HG03521 (cell line): ENCODE data around the gene MADD.

ENCODE experiments used
- ATAC-seq: cut with Tn5 transposase; IDR thresholded peaks from one replicate; pipeline ENCODE4 v1.9.1; 2021; ENCODE audit warnings: mild to moderate bottlenecking, moderate library complexity; ENCODE audit not compliant: unreplicated experiment

MADD gene

DNA sequence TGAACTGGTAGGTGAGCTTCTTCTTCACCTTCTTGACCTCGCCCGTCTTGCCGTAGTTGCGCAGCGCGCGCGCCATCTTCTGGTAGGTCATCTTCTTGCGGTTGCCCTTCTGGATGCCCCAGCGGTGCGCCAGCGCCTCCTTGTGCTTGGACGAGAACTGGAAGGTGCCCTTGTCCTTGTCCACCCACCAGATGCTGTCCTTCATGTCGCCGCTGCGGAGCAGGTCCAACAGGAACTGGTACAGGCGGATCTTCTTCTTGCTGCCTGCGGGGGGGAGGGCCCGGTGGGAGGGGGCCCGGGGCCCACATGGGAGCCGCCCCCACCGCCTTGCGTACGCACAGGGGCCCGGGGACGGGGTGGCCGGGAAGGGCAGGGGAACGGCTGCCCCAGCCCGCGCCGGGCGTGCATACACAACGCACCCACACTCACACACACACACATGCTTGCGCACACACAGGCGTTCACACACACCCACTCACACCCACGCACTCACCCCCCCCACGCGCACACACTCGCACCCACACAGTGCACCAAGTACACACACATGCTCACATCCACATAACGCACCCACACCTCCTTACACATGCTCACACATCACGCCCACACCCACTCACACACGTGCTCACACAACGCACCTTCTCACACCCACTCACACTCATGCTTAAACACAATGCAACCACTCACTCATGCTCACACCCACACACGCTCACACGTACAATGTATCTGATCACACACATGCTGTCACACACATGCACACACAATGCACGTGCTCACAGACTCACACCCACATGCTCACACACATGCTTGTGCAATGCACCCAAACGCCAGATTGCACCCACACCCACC lies 85.6 kb downstream of the MADD start:
- ATAC-seq: no peak

DNA sequence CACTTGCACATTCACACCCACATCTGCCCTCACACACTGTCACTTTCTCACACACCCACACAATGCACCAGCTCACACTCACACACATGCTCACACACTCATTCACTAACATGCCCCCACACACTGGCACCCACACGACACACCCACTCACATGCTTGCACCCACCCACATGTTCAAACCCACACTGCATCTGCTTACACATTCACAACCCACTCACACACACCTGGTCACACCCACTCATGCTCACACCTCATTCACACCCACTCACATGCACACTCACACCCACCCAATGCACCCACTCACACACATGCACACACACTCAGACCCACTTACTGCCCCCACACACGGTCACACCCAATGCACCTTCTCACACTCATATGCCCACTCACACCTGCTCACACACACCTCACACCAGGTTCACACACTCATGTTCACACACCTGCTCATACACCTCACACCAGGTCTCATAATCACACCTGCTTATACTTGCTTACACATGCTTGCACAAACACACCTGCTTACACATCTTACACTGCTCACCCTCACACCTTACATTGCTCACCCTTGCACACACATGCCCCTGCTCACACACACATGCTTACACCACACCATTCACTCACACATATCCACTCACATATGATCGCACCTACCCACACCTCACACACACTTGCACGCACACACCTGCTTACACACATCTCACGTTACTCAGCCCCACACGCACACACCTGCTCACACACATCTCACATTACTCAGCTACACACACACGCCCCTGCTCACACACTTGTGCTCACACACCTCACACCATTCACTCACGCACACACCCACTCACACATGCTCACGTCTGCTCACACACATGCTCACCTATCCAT lies 86.4 kb downstream of the MADD start:
- no peak for ATAC-seq

DNA sequence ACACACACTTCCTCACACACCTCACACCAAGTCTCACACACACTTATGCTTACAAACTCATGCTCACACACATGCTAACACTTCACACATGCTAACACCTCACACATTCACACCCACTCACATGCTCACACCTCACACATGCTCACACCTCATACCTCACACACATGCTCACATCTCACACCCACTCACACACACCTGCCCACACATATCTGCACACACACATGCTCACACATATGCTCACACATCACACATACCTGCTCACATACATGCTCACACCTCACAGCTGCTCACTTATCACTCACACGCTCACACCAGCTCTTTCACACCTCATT lies 87.0 kb downstream of the MADD start:
- ATAC-seq: no peak

DNA sequence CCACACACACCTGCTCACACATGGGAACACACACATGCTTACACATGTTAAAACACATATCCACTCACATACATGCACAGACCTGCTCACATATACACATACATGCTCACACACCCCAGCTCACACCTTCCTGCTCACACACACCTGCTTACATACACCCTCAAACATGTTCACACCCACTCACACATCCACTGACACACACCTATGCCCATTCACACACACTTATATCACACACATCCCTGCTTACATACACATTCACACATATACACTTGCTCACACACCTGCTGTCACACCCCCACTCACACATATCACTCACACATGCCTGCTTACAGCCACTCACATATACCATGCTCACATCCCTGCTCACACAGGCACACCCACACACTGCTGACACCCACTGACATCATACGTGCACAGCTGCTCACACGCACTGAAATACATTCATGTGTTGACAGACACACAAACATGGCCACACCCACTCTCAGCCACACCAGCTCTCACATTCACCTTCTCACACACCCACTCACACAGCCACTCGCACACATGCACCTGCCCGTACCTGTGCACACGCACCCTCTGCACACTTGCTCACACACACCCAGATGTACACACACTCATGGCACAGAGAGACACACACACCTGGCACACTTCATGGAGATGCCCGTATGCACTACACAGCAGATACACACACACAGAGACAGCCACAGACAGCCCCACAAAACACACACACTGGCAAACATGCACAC lies 88.2 kb downstream of the MADD start:
- no peak for ATAC-seq

DNA sequence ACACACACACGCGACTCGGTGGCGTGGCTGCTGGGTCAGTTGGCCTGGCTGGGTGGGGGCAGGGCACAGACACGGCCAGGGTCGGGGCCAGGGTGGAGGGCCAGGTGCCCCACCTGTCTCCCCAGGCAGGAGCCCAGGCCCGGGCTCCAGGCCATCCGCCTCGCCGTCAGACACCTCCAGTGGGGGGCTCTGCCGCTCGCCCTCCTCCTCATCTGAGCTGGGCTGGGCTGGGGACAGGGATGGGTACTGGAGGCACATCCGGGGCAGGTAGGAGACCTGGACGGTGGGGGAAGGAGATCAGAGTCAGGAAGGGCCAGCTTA lies 88.8 kb downstream of the MADD start:
- no peak for ATAC-seq

DNA sequence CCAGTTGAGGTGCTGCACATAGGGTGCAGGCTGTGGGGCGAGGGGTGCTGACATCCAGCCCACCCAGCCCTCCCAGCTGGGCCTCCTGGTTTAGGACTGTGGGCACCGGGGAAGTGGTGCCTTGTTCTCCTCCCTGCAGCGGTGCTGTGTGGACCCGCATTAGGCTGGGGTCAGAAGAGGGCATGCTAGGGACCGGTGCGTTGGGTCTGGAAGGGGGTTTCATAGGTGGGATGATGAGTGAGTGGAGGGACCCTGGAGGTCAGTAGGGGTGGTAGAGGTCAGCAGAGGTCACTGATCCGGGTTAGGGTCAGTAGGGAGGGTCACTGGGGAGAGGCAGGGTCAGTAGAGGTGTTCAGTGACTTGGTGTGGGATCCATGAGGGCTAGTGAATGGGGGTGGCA lies 89.2 kb downstream of the MADD start:
- ATAC-seq: no peak

DNA sequence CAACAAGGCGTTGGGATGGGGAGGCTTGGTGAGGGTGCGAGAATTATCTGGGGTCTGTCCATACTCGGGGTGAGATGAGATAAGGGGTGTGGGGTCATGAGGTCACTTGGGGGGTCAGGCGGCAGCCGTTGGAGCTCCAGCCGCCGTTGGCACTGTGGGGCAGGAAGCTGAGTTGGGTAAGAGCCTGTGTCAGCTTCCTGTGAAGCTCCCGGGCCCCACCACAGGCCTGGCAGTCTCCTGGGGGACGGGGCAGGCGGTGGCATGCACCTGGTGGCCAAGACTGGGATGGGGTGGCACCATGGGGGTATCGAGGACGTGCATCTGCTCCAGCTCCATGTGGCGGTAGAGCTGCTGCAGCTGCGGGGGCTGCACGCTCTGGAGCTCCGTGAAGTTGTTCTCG lies 89.7 kb downstream of the MADD start:
- no peak for ATAC-seq

DNA sequence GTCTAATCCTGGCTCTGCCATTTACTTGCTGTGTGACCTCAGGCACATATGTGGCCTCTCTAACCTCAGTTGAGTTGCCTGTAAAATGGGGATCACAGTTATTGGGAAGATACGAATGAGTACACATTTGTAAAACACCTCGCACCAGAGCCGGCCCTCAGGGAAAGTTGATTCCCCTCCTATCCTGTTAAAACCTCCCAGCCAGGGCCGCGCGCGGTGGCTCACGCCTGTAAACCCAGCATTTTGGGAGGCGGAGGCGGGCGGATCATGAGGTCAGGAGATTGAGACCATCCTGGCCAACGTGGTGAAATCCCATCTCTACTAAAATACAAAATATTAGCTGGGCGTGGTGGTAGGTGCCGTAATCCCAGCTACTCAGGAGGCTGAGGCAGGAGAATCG lies 90.4 kb downstream of the MADD start:
- no peak for ATAC-seq

DNA sequence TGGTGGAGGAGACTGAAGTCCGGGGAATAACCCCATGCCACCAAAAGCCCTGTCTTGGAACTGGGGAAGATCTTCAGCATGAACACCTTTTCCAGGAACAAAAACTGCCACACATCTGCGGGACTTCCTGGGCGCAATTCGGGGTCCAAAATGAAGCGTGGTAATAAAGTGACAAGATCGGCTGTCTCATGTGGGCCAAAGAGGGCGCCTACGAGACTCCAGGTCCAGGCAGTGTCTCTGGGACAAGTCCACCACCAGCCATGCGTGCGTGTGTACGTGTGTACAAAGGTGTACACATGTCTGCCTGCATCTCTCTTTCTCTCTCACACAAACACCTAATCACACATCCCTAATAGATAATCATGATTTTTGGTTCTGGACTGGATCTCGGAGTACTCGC lies 91.5 kb downstream of the MADD start:
- no peak for ATAC-seq

DNA sequence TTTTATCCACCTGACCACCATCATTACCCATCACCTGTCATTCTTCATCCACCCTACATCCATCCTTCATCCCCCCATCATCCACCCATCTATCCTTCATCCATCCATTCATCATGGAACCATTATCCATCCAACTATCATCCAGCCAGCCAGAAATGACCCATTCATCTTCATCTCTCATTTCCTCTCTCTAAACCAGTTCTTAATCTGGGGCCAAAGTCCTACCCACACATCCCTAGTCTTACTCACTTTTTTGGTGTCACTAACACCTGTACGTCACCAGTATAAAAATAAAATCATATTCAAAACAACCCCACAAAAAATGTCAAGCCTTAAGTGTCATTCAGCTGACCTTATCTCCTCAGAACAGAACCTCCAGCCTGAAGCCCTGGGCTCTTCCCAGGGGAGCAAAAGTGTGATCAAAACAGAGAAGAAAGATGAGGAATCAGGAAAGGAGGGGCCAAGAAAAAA lies 96.1 kb downstream of the MADD start:
- no peak for ATAC-seq

DNA sequence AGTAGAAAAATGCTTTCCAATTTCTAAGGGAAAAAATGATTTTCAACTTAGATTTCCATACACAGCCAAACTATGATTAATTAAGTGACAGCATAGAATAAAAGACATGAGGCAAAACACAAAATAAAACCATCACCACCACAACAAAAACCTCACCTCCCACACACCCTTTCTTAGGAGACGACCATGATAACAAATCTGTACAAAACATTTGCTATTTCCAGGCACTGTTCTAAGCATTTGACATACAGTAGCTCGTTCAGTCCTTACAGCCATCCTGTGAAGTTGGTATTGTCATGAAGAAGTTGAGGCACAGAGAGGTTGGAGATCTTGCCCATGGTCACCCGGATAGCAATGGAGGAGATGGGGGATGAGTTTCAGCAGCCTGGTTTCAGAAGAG lies 99.7 kb downstream of the MADD start:
- no peak for ATAC-seq

DNA sequence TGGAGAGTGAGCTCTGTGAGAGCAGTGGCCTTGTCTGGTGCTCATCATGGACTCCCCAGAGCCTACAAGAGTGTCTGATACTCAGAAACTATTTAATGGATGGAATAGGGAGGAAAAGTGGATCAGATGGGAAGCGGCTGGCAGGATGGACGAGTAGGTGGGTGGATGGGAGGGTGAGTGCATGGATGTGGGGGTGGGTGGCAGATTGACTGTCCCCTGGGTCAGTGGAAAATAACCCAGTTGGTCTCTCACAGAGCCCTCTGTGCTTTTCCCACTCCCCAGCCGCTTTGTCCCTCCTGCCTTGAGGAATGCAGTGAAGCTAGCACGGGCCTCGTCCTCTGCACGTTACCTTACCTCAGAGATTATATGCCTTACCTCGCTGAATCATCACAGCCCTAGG lies 102.5 kb downstream of the MADD start:
- ATAC-seq: no peak

DNA sequence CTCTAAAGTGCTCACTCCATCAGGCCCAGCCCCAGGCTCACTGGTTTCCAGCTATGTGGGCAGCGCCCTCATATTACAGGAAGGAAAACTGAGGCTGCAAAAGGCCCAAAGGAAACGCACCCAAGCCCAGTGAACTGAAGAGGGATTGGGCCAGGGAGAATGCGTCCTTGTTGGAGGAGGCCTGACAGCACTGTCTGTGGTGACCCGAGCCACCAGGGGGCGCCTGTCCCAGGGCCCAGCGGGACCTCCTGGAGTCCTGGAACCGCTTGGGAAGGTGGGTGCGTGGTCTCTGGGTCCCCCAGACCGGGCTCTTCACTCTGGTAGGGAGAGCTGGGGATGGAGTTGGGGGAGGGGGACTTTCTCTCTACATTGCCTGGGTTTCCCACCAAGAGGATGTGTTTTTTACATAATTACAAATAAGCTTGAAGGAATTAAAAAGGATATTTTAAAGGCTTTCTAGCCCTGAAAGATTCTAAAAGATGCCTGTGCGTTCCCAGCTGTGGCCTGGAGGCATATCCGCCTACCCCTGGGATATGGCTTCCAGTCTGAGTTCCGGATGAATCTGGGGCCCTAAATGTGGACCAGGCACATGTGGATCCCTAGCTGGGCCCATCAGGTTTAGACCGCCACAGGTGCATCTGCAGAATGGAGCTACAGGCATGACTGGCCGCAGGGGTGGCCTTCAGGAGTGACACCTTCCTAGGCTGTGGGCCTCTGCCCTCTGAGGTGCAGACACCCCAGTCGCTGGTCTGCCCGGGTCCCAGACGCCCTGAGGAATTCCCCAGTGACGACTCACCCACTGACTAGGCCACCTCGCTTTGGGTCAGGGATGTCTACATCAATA lies 104.2 kb downstream of the MADD start:
- no peak for ATAC-seq

DNA sequence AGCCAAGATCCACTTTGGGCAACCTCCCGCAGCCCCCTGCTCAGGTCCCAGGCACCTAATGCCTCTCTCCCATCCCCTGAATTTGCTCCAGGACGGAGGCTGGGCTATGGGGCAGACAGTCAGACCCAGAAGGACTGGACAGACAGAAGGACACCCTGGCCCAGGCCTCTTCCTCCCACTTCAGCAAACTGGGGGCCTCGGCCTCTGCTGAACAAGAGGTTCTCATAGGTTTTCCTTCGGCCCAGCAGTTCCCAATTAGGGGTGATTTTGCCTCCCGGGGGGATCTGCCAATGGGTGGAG lies 104.7 kb downstream of the MADD start:
- ATAC-seq: no peak

DNA sequence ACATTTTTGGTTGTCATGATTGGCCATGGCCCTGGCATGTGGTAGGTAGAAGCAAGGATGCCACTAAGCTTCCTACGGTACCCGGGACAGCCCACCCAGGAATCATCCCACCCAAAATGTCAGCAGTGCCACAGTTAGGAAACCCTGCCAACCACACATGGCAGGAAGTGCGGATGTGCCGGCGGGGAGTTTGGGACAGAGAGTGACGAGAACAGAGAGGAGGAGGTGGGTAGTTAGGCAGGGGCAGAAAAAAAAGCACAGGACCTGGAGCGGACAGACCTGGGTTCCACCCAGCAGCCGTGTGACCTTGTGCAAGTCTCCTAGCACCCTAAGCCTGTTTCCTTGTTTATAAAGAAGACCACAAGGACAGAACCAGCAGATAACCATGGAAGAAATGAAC lies 105.1 kb downstream of the MADD start:
- ATAC-seq: no peak

DNA sequence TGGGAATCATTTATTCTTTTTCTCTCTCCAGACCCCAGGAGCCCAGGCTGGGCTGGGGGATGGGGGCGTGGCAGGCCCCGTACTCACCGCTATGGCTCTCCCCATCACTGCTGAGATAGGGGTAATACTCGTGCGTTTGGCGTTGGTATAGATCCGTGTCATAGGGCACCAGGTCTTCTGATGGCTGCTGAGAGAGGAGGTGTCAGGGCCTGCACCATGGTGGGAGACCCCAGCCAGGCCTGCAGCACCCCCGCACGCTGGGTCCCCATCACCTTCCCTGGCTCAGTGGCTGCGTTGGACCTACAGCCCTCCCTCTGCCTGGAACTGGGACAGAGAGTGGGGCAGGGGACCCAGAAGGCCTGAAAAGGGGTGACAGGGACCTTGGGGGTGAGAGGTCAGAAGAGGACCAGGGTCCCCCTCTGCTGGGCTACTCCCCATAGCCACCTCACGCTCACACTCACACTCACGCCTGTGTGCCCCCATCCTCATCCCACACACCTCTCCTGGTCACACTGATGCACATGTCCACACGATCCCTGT lies 105.7 kb downstream of the MADD start:
- no peak for ATAC-seq

DNA sequence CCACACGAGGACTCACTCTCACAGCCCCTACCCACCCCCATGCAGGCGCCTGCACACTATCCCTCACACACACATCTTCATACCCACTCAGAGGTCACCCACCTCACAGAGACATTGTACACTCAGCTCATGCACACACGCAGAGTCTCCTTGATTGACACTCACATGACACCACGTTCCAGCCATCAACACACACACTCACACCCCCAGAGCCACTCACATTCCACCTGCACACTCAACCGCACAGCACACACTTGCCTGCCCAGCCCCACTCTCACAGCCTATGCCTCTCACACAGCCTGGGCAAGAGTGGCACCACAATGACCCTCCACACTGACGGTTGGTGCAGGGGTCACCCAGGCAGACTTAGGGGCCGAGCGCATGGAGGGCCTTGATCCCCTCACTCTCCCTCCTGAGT lies 106.2 kb downstream of the MADD start:
- ATAC-seq: no peak

DNA sequence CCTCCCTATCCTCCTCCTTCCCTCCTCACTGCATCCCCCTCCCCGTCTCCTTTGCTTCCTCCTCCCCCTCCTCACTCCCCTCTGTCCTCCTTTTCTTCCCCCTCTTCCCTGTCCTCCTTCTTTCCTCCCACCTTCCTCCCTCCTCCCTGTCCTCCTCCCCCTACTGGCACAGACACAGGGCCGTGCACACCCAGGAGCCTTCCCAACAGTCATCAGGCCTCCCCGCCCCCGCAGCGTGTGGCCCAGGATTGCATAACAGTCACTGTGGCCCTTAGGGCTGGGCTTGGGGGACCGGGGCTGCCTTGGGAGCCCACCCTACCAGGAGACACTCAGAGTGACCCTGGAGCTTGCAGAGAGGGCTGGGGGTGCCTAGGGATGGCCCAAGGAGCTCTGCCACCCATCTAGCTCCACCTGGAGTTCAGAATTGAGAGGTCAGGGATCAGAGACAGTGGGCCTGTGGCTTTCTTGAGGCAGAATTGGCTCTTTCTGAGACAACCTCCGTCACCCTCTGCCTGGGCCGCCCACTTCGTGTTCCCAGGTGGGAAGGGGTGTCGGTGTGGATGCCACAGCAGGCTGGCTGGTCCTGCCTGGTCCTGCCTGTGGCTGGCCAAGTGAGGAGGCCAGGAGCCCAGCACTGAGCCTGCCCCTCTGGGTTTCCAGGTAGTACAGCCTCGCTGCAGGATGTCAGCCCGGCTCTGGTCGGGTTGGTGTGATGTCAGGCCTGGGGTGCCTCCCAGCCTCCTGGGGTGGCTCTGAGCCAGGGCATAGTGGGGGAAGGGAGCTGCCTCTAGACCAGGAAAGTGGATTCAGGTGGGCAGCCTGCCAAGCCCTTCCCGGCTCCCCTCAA lies 106.8 kb downstream of the MADD start:
- no peak for ATAC-seq

DNA sequence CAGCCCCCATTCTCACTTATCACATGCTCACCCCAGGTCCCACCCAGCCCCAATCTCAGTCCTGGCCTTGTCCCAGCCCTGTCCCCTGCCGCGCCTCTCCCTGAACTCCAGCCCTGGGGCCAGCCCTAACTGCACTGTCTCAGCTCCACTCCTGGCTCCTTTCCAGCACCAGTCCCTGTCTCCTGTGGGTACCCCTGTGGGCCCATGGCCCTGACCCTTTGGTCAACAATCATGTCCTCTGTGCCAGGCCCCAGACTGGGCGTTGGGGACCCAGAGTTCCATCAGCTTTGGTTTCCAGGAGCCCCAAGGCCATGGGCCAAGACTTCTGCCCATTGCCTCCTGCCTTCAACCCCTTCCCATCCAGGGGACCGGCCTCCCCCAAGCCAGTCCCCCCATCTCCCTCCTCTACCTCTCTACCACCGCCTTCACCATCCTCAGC lies 107.7 kb downstream of the MADD start:
- no peak for ATAC-seq
